Body of pancreas (tissue), 4 donors: Measurements from ENCODE around the gene MUC20.
"Not testable (repeated sequence)": the region's sequence is repeated elsewhere in the genome, so short reads cannot be mapped to it uniquely, and the experiment has no call there.

Experiments
- CTCF ChIP-seq, 7 experiments: fragments of 450-650 bp in 4 of 7; fragments of 200-600 bp in 3 of 7; sonication (generic) in 3 of 7; IDR thresholded peaks; one replicate each; pipeline ENCODE4 v1.5.1; 2016 to 2019; ENCODE audit warnings: antibody characterized with exemption in 7 of 7
- POLR2A ChIP-seq, 3 donors: fragments of 450-650 bp; IDR thresholded peaks; one replicate each; pipeline ENCODE4 v1.6.1; 2016; ENCODE audit warnings: antibody characterized with exemption in 3 of 3, mild to moderate bottlenecking in 2 of 3

GRCh38 chr3:195678391-195679015 is 42.3 kb upstream of the MUC20 start:
- not testable (repeated sequence) for TF ChIP-seq POLR2A, CTCF (IDR thresholded peaks at IDR 0.05)
